HEK293 (cell line): ENCODE data around the gene KATNB1.

Experiments used
- AEBP2 ChIP-seq: fragments of 450-650 bp; formaldehyde crosslinking; IDR thresholded peaks from 2 replicates; pipeline ENCODE4 v1.5.1; 2016; ENCODE audit warnings: missing biosample characterization, missing genetic modification characterization, borderline replicate concordance
- KLF7 ChIP-seq: fragments of 450-650 bp; formaldehyde crosslinking; IDR thresholded peaks from 2 replicates; pipeline ENCODE4 v1.5.1; 2016; ENCODE audit warnings: missing biosample characterization, missing genetic modification characterization, borderline replicate concordance
- PRDM6 ChIP-seq: fragments of 450-650 bp; formaldehyde crosslinking; IDR thresholded peaks from 2 replicates; pipeline ENCODE4 v1.5.1; 2017; ENCODE audit warnings: missing biosample characterization, missing genetic modification characterization
- SCRT1 ChIP-seq: fragments of 450-650 bp; formaldehyde crosslinking; IDR thresholded peaks from 2 replicates; pipeline ENCODE4 v1.5.1; 2016; ENCODE audit warnings: missing biosample characterization, missing genetic modification characterization, borderline replicate concordance
- TCF7L2 ChIP-seq: IDR thresholded peaks from 2 replicates; pipeline ENCODE4 v1.6.1; 2011; ENCODE audit warnings: low read depth, mild to moderate bottlenecking, inconsistent platforms, low read length, moderate library complexity, borderline replicate concordance
- YY1 ChIP-seq: fragments of 450-650 bp; formaldehyde crosslinking; IDR thresholded peaks from 2 replicates; pipeline ENCODE4 v1.5.1; 2018; ENCODE audit warnings: missing biosample characterization, missing genetic modification characterization
- ZBTB20 ChIP-seq: fragments of 450-650 bp; formaldehyde crosslinking; IDR thresholded peaks from 2 replicates; pipeline ENCODE4 v1.5.1; 2016; ENCODE audit warnings: missing biosample characterization, missing genetic modification characterization
- ZBTB26 ChIP-seq: fragments of 450-650 bp; formaldehyde crosslinking; optimal IDR thresholded peaks from 2 replicates; pipeline ENCODE3; 2016; ENCODE audit warnings: missing biosample characterization, mild to moderate bottlenecking, missing genetic modification characterization
- ZBTB48 ChIP-seq: fragments of 450-650 bp; formaldehyde crosslinking; IDR thresholded peaks from 2 replicates; pipeline ENCODE4 v1.5.1; 2016; ENCODE audit warnings: missing biosample characterization, missing genetic modification characterization
- ZEB2 ChIP-seq: fragments of 450-650 bp; formaldehyde crosslinking; IDR thresholded peaks from 2 replicates; pipeline ENCODE4 v1.5.1; 2016; ENCODE audit warnings: missing biosample characterization, missing genetic modification characterization
- ZNF16 ChIP-seq: fragments of 450-650 bp; formaldehyde crosslinking; IDR thresholded peaks from 2 replicates; pipeline ENCODE4 v1.5.1; 2016; ENCODE audit warnings: low read depth, missing biosample characterization, missing genetic modification characterization
- ZNF24 ChIP-seq: fragments of 450-650 bp; formaldehyde crosslinking; IDR thresholded peaks from 2 replicates; pipeline ENCODE4 v1.5.1; 2016; ENCODE audit warnings: missing biosample characterization, missing genetic modification characterization
- ZNF266 ChIP-seq: fragments of 450-650 bp; formaldehyde crosslinking; IDR thresholded peaks from 2 replicates; pipeline ENCODE4 v1.5.1; 2016; ENCODE audit warnings: missing biosample characterization, missing genetic modification characterization, low read depth
- ZNF292 ChIP-seq: fragments of 450-650 bp; formaldehyde crosslinking; IDR thresholded peaks from 2 replicates; pipeline ENCODE4 v1.5.1; 2016; ENCODE audit warnings: low read depth, missing biosample characterization, missing genetic modification characterization, borderline replicate concordance
- ZNF560 ChIP-seq: fragments of 450-650 bp; formaldehyde crosslinking; IDR thresholded peaks from 2 replicates; pipeline ENCODE4 v1.5.1; 2017; ENCODE audit warnings: missing biosample characterization, missing genetic modification characterization, borderline replicate concordance
- ZNF747 ChIP-seq: fragments of 450-650 bp; formaldehyde crosslinking; IDR thresholded peaks from 2 replicates; pipeline ENCODE4 v1.5.1; 2016; ENCODE audit warnings: missing biosample characterization, missing genetic modification characterization
- ZNF785 ChIP-seq: fragments of 450-650 bp; formaldehyde crosslinking; IDR thresholded peaks from 2 replicates; pipeline ENCODE4 v1.5.1; 2016; ENCODE audit warnings: missing biosample characterization, missing genetic modification characterization
- TF ChIP-seq, protein P1 (sequence below): fragments of 450-650 bp; formaldehyde crosslinking; IDR thresholded peaks from 2 replicates; pipeline ENCODE4 v1.5.1; 2016; ENCODE audit warnings: missing biosample characterization, missing genetic modification characterization, borderline replicate concordance
- TF ChIP-seq, protein P2 (sequence below): fragments of 450-650 bp; IDR thresholded peaks from 2 replicates; pipeline ENCODE4 v1.5.1; 2018; ENCODE audit warnings: missing biosample characterization, missing genetic modification characterization

KATNB1 gene

GRCh38 chr16:57736419-57737351 is 1.1 kb downstream of the KATNB1 start (continued):
- TF ChIP-seq, protein P1, sequence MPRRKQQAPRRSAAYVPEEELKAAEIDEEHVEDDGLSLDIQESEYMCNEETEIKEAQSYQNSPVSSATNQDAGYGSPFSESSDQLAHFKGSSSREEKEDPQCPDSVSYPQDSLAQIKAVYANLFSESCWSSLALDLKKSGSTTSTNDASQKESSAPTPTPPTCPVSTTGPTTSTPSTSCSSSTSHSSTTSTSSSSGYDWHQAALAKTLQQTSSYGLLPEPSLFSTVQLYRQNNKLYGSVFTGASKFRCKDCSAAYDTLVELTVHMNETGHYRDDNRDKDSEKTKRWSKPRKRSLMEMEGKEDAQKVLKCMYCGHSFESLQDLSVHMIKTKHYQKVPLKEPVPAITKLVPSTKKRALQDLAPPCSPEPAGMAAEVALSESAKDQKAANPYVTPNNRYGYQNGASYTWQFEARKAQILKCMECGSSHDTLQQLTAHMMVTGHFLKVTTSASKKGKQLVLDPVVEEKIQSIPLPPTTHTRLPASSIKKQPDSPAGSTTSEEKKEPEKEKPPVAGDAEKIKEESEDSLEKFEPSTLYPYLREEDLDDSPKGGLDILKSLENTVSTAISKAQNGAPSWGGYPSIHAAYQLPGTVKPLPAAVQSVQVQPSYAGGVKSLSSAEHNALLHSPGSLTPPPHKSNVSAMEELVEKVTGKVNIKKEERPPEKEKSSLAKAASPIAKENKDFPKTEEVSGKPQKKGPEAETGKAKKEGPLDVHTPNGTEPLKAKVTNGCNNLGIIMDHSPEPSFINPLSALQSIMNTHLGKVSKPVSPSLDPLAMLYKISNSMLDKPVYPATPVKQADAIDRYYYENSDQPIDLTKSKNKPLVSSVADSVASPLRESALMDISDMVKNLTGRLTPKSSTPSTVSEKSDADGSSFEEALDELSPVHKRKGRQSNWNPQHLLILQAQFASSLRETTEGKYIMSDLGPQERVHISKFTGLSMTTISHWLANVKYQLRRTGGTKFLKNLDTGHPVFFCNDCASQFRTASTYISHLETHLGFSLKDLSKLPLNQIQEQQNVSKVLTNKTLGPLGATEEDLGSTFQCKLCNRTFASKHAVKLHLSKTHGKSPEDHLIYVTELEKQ (tag by site-specific recombination), result 0 out of 2 replicates have a peak, but pooled peaks have one; percentile 32
- TF ChIP-seq ZNF292 (no peak), YY1 (tag by site-specific recombination) (no peak), KLF7 (tag by site-specific recombination) (0 out of 2 replicates have a peak, but pooled peaks have one; percentile 12), AEBP2 (tag by site-specific recombination) (no peak), ZNF560 (no peak), ZNF266 (tag by site-specific recombination) (no peak), TCF7L2 (no peak), ZEB2 (no peak; the same call in 1 of the 2 replicates), ZBTB26 (tag by site-specific recombination) (no peak), PRDM6 (tag by site-specific recombination) (no peak), ZNF16 (no peak), ZBTB20 (tag by site-specific recombination) (0 out of 2 replicates have a peak, but pooled peaks have one; percentile 32), ZBTB48 (no peak; the same call in 1 of the 2 replicates), ZNF24 (tag by site-specific recombination) (peak; percentile 49), ZNF785 (tag by site-specific recombination) (0 out of 2 replicates have a peak, but pooled peaks have one; percentile 46), SCRT1 (tag by site-specific recombination) (no peak), ZNF747 (tag by site-specific recombination) (no peak)
- TF ChIP-seq, protein P2, sequence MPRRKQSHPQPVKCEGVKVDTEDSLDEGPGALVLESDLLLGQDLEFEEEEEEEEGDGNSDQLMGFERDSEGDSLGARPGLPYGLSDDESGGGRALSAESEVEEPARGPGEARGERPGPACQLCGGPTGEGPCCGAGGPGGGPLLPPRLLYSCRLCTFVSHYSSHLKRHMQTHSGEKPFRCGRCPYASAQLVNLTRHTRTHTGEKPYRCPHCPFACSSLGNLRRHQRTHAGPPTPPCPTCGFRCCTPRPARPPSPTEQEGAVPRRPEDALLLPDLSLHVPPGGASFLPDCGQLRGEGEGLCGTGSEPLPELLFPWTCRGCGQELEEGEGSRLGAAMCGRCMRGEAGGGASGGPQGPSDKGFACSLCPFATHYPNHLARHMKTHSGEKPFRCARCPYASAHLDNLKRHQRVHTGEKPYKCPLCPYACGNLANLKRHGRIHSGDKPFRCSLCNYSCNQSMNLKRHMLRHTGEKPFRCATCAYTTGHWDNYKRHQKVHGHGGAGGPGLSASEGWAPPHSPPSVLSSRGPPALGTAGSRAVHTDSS, result no peak
